ENCODE data around the gene NFATC2.

Gene NFATC2

GRCh38 chr20:51430198-51430950, 112.1 kb downstream of the NFATC2 start:
- WGBS, 2 experiments (ENCODE audit: insufficient coverage in 2 of 2), result 85 to 93% methylated on average over 10 to 12 of the region's 14 CpGs
- H3K9me3 ChIP-seq (ENCODE audit: control insufficient read depth, low read length), result no peaks in the 10 kb centered on the region

GRCh38 chr20:51429696-51430095, 112.8 kb downstream of the NFATC2 start:
- no peak overlapping the region for H3K27ac ChIP-seq (ENCODE audit: low read depth, low read length, severe bottlenecking)
- H3K36me3 ChIP-seq (ENCODE audit: control insufficient read depth, insufficient read depth, low read length), result peaks cover 7% of the 10 kb centered on the region
- H3K4me3 ChIP-seq (ENCODE audit: extremely low read depth, insufficient read depth, low read length, poor library complexity, severe bottlenecking), result no peak overlapping the region
- H3K9me3 ChIP-seq (ENCODE audit: control insufficient read depth, low read length), result no peaks in the 10 kb centered on the region
- peaks cover 38% of the 10 kb centered on the region for H3K4me1 ChIP-seq (ENCODE audit: control insufficient read depth, insufficient read depth, low read length, poor library complexity, severe bottlenecking)
- WGBS, 2 experiments (ENCODE audit: insufficient coverage in 2 of 2), result 88% methylated on average over 10 of the region's 10 CpGs

More at GRCh38 chr20:51430198-51430950, 112.1 kb downstream of the NFATC2 start:
- H3K27ac ChIP-seq (ENCODE audit: low read depth, low read length, severe bottlenecking), result no peak overlapping the region
- peaks cover 31% of the 10 kb centered on the region for H3K4me1 ChIP-seq (ENCODE audit: control insufficient read depth, insufficient read depth, low read length, poor library complexity, severe bottlenecking)
- H3K4me3 ChIP-seq (ENCODE audit: extremely low read depth, insufficient read depth, low read length, poor library complexity, severe bottlenecking), result no peak overlapping the region
- peaks cover 7% of the 10 kb centered on the region for H3K36me3 ChIP-seq (ENCODE audit: control insufficient read depth, insufficient read depth, low read length)

- H3K4me3 ChIP-seq (ENCODE audit: extremely low read depth, insufficient read depth, low read length, poor library complexity, severe bottlenecking), result no peak overlapping the region
- H3K9me3 ChIP-seq (ENCODE audit: control insufficient read depth, low read length), result no peaks in the 10 kb centered on the region
- H3K4me1 ChIP-seq (ENCODE audit: control insufficient read depth, insufficient read depth, low read length, poor library complexity, severe bottlenecking), result peaks cover 44% of the 10 kb centered on the region
- peak overlapping the region; percentile 88 for H3K27ac ChIP-seq (ENCODE audit: low read depth, low read length, severe bottlenecking)
- peaks cover 7% of the 10 kb centered on the region for H3K36me3 ChIP-seq (ENCODE audit: control insufficient read depth, insufficient read depth, low read length)
- 96 to 98% methylated on average over 6 of the region's 6 CpGs for WGBS, 2 experiments (ENCODE audit: insufficient coverage in 2 of 2)
These were observed 113.4 kb downstream of the NFATC2 start for GRCh38 chr20:51429144-51429482.

GRCh38 chr20:51428401-51429143, 113.9 kb downstream of the NFATC2 start:
- peaks cover 48% of the 10 kb centered on the region for H3K4me1 ChIP-seq (ENCODE audit: control insufficient read depth, insufficient read depth, low read length, poor library complexity, severe bottlenecking)
- peak overlapping the region; percentile 88 for H3K27ac ChIP-seq (ENCODE audit: low read depth, low read length, severe bottlenecking)
- H3K36me3 ChIP-seq (ENCODE audit: control insufficient read depth, insufficient read depth, low read length), result peaks cover 7% of the 10 kb centered on the region
- H3K9me3 ChIP-seq (ENCODE audit: control insufficient read depth, low read length), result no peaks in the 10 kb centered on the region
- 69 to 71% methylated on average over 15 to 20 of the region's 25 CpGs for WGBS, 2 experiments (ENCODE audit: insufficient coverage in 2 of 2)
- no peak overlapping the region for H3K4me3 ChIP-seq (ENCODE audit: extremely low read depth, insufficient read depth, low read length, poor library complexity, severe bottlenecking)

- WGBS, 2 experiments (ENCODE audit: insufficient coverage in 2 of 2), result 90 to 91% methylated on average over 9 to 14 of the region's 14 CpGs
- Histone ChIP-seq H3K4me1 (ENCODE audit: control insufficient read depth, insufficient read depth, low read length, poor library complexity, severe bottlenecking) (peaks cover 54% of the 10 kb centered on the region), H3K9me3 (ENCODE audit: control insufficient read depth, low read length) (no peaks in the 10 kb centered on the region), H3K36me3 (ENCODE audit: control insufficient read depth, insufficient read depth, low read length) (peaks cover 7% of the 10 kb centered on the region), H3K4me3 (ENCODE audit: extremely low read depth, insufficient read depth, low read length, poor library complexity, severe bottlenecking) (no peak overlapping the region), H3K27ac (ENCODE audit: low read depth, low read length, severe bottlenecking) (peak overlapping the region; percentile 88)
These were observed 114.7 kb downstream of the NFATC2 start for GRCh38 chr20:51427651-51428291.

- no peaks in the 10 kb centered on the region for H3K9me3 ChIP-seq (ENCODE audit: control insufficient read depth, low read length)
- peaks cover 54% of the 10 kb centered on the region for H3K4me1 ChIP-seq (ENCODE audit: control insufficient read depth, insufficient read depth, low read length, poor library complexity, severe bottlenecking)
- WGBS, 2 experiments (ENCODE audit: insufficient coverage in 2 of 2), result 91 to 94% methylated on average over 18 of the region's 19 CpGs
- peaks cover 6% of the 10 kb centered on the region for H3K36me3 ChIP-seq (ENCODE audit: control insufficient read depth, insufficient read depth, low read length)
- no peak overlapping the region for H3K27ac ChIP-seq (ENCODE audit: low read depth, low read length, severe bottlenecking)
- H3K4me3 ChIP-seq (ENCODE audit: extremely low read depth, insufficient read depth, low read length, poor library complexity, severe bottlenecking), result no peak overlapping the region
These were observed 115.5 kb downstream of the NFATC2 start for GRCh38 chr20:51426718-51427650.

- 84% methylated on average over 16 to 18 of the region's 22 CpGs for WGBS, 2 experiments (ENCODE audit: insufficient coverage in 2 of 2)
- H3K9me3 ChIP-seq (ENCODE audit: control insufficient read depth, low read length), result no peaks in the 10 kb centered on the region
- peak overlapping the region; percentile 29 for H3K27ac ChIP-seq (ENCODE audit: low read depth, low read length, severe bottlenecking)
- H3K4me1 ChIP-seq (ENCODE audit: control insufficient read depth, insufficient read depth, low read length, poor library complexity, severe bottlenecking), result peaks cover 57% of the 10 kb centered on the region
- H3K36me3 ChIP-seq (ENCODE audit: control insufficient read depth, insufficient read depth, low read length), result peaks cover 3% of the 10 kb centered on the region
- no peak overlapping the region for H3K4me3 ChIP-seq (ENCODE audit: extremely low read depth, insufficient read depth, low read length, poor library complexity, severe bottlenecking)
These were observed 117.0 kb downstream of the NFATC2 start for GRCh38 chr20:51425347-51426106.

GRCh38 chr20:51424270-51425117, 118.0 kb downstream of the NFATC2 start:
- 67 to 81% methylated on average over 10 to 12 of the region's 15 CpGs for WGBS, 2 experiments (ENCODE audit: insufficient coverage in 2 of 2)
- Histone ChIP-seq H3K4me3 (ENCODE audit: extremely low read depth, insufficient read depth, low read length, poor library complexity, severe bottlenecking) (no peak overlapping the region), H3K27ac (ENCODE audit: low read depth, low read length, severe bottlenecking) (peak overlapping the region; percentile 53), H3K36me3 (ENCODE audit: control insufficient read depth, insufficient read depth, low read length) (no peaks in the 10 kb centered on the region), H3K4me1 (ENCODE audit: control insufficient read depth, insufficient read depth, low read length, poor library complexity, severe bottlenecking) (peaks cover 65% of the 10 kb centered on the region), H3K9me3 (ENCODE audit: control insufficient read depth, low read length) (no peaks in the 10 kb centered on the region)

GRCh38 chr20:51423810-51424209, 118.7 kb downstream of the NFATC2 start:
- H3K27ac ChIP-seq (ENCODE audit: low read depth, low read length, severe bottlenecking), result peak overlapping the region; percentile 53
- 31 to 32% methylated on average over 7 of the region's 7 CpGs for WGBS, 2 experiments (ENCODE audit: insufficient coverage in 2 of 2)
- no peak overlapping the region for H3K4me3 ChIP-seq (ENCODE audit: extremely low read depth, insufficient read depth, low read length, poor library complexity, severe bottlenecking)
- H3K36me3 ChIP-seq (ENCODE audit: control insufficient read depth, insufficient read depth, low read length), result no peaks in the 10 kb centered on the region
- no peaks in the 10 kb centered on the region for H3K9me3 ChIP-seq (ENCODE audit: control insufficient read depth, low read length)
- H3K4me1 ChIP-seq (ENCODE audit: control insufficient read depth, insufficient read depth, low read length, poor library complexity, severe bottlenecking), result peaks cover 61% of the 10 kb centered on the region
